Endothelial cell of umbilical vein (primary cell): ENCODE results near the gene TNFAIP1. TPM values are rescaled to one million over a fixed set of nuclear protein-coding genes. Genes with fewer than 3 reads are reported as not detected.

Experiments used
- BruUV-seq: library from RNA; stranded (reverse); fragments of 400-500 nt; replicated peaks from 2 replicates; lab custom pipeline; 2021; lab: Mats Ljungman, UMichigan
- CTCF ChIA-PET: fragments of 300-600, 350-600 bp; sonication (Branson Sonifier 250); formaldehyde crosslinking; loops from one replicate; lab custom pipeline; 2021; ENCODE audit warnings: antibody characterized with exemption, inconsistent platforms; lab: Charles Lee
- POLR2A ChIA-PET: fragments of 300-600, 350-600 bp; sonication (Branson Sonifier 250); formaldehyde crosslinking; loops from one replicate; lab custom pipeline; 2021; ENCODE audit warnings: antibody characterized with exemption, inconsistent platforms; lab: Charles Lee
- DNase-seq: peaks from one replicate; pipeline ENCODE4 v3.0.0-alpha.2; 2011; ENCODE audit warnings: low read depth, low spot score
- FAIRE-seq: peaks from 2 replicates; lab custom pipeline; 2011; peaks lifted over from hg19 to GRCh38; lab: Jason Lieb, UNC
- H2AFZ ChIP-seq: 2 replicates; pipeline ENCODE4 v1.6.0; 2012; ENCODE audit warnings: low read depth, low read length, control low read depth, inconsistent platforms
- H3K27ac ChIP-seq: 2 replicates; pipeline ENCODE4 v1.5.1; 2011; ENCODE audit warnings: low read depth, mild to moderate bottlenecking, control low read depth, low read length, moderate library complexity; ENCODE audit not compliant: insufficient read depth
- H3K27me3 ChIP-seq, 2 experiments: 2 replicates each; pipeline versions ENCODE4 v1.6.0 to v1.6.1; 2011; ENCODE audit warnings: low read length in 2 of 2, mixed read lengths in 1 of 2; ENCODE audit not compliant: control insufficient read depth in 2 of 2, insufficient read depth in 2 of 2
- H3K36me3 ChIP-seq, 2 experiments: 2 replicates in 1 of 2; 3 replicates in 1 of 2; pipeline ENCODE4 v1.5.1; 2011; ENCODE audit warnings: low read length in 2 of 2, mild to moderate bottlenecking in 1 of 2, moderate library complexity in 1 of 2; ENCODE audit not compliant: control insufficient read depth in 2 of 2, insufficient read depth in 2 of 2; ENCODE audit errors: extremely low read depth in 1 of 2
- H3K4me1 ChIP-seq: 3 replicates; pipeline ENCODE4 v1.5.1; 2011; ENCODE audit warnings: mild to moderate bottlenecking, low read length; ENCODE audit not compliant: control insufficient read depth, insufficient read depth; ENCODE audit errors: extremely low read depth
- H3K4me2 ChIP-seq: 2 replicates; pipeline ENCODE4 v1.6.1; 2011; ENCODE audit warnings: low read length, control low read depth, mixed read lengths; ENCODE audit not compliant: insufficient read depth
- H3K4me3 ChIP-seq, 3 experiments: fragments of 200-600 bp in 1 of 3; sonication (generic), shearing (Covaris generic) in 1 of 3; replicated peaks in 1 of 3; 2 replicates each; pipeline ENCODE4 v1.5.1; 2011 to 2016; ENCODE audit warnings: control low read depth in 3 of 3, low read length in 3 of 3, mild to moderate bottlenecking in 2 of 3, inconsistent platforms in 1 of 3, low read depth in 1 of 3, moderate library complexity in 1 of 3; ENCODE audit not compliant: insufficient read depth in 1 of 3
- H3K79me2 ChIP-seq: 2 replicates; pipeline ENCODE4 v1.6.0; 2012; ENCODE audit warnings: low read length, inconsistent platforms; ENCODE audit not compliant: control insufficient read depth, insufficient read depth
- H3K9ac ChIP-seq: replicated peaks from 2 replicates; pipeline ENCODE3; 2011; ENCODE audit warnings: low read length, control low read depth; ENCODE audit not compliant: insufficient read depth; ENCODE audit errors: extremely low read depth
- H3K9me1 ChIP-seq: replicated peaks from 3 replicates; pipeline ENCODE4 v1.6.0; 2011; ENCODE audit warnings: mild to moderate bottlenecking, low read length; ENCODE audit not compliant: control insufficient read depth, insufficient read depth; ENCODE audit errors: extremely low read depth
- H3K9me3 ChIP-seq: replicated peaks from 2 replicates; pipeline ENCODE4 v1.5.1; 2012; ENCODE audit warnings: low read length, inconsistent platforms; ENCODE audit not compliant: control insufficient read depth, insufficient read depth
- H4K20me1 ChIP-seq: replicated peaks from 2 replicates; pipeline ENCODE3; 2011; ENCODE audit warnings: mild to moderate bottlenecking, low read length; ENCODE audit not compliant: control insufficient read depth, insufficient read depth; ENCODE audit errors: extremely low read depth
- CTCF ChIP-seq, 2 donors: IDR thresholded peaks; 1 replicate in 1 of 2; 2 replicates in 1 of 2; pipeline ENCODE4 v1.5.1; 2011; ENCODE audit warnings: low read length in 2 of 2, mild to moderate bottlenecking in 2 of 2, moderate library complexity in 2 of 2, control low read depth in 1 of 2, inconsistent platforms in 1 of 2, low read depth in 1 of 2; ENCODE audit not compliant: insufficient read depth in 1 of 2; ENCODE audit errors: extremely low read depth in 1 of 2
- EZH2 ChIP-seq: IDR thresholded peaks from 2 replicates; pipeline ENCODE4 v1.6.1; 2012; ENCODE audit warnings: borderline replicate concordance, low read depth, mild to moderate bottlenecking, moderate library complexity, low read length, inconsistent platforms; ENCODE audit not compliant: severe bottlenecking
- FOS ChIP-seq: IDR thresholded peaks from 2 replicates; pipeline ENCODE4 v1.6.1; 2011; ENCODE audit warnings: mild to moderate bottlenecking, low read length, moderate library complexity, borderline replicate concordance; ENCODE audit not compliant: insufficient read depth
- GATA2 ChIP-seq: IDR thresholded peaks from 2 replicates; pipeline ENCODE4 v1.7.0; 2011; ENCODE audit warnings: low read depth, mild to moderate bottlenecking, moderate library complexity, mixed read lengths, low read length; ENCODE audit not compliant: insufficient read length, insufficient read depth
- JUN ChIP-seq: IDR thresholded peaks from 2 replicates; pipeline ENCODE4 v1.6.1; 2011; ENCODE audit warnings: borderline replicate concordance, low read depth; ENCODE audit not compliant: insufficient read length, insufficient read depth
- POLR2A ChIP-seq: IDR thresholded peaks from 2 replicates; pipeline ENCODE4 v1.6.1; 2012; ENCODE audit warnings: low read depth, mild to moderate bottlenecking, control low read depth, low read length
- POLR2AphosphoS5 ChIP-seq: IDR thresholded peaks from 2 replicates; pipeline ENCODE4 v1.6.1; 2012; ENCODE audit warnings: low read depth, mild to moderate bottlenecking, control low read depth, low read length, moderate library complexity; ENCODE audit not compliant: insufficient read depth
- dilution Hi-C: fragments of 300-500 bp; cut with MboI; formaldehyde crosslinking; loops from one replicate; pipeline ENCODE4 v1.15.0; 2019; ENCODE audit warnings: low sequenced_read_pairs; ENCODE audit not compliant: extremely low pct_ligation_motif_present
- intact Hi-C: fragments of 100-400 bp; cut with micrococcal nuclease; formaldehyde crosslinking; loops from one replicate; pipeline ENCODE4 v1.10.0; 2022
- polyA plus RNA-seq, 4 experiments: library from polyadenylated mRNA; depleted of rRNA in 3 of 4; stranded (reverse) in 3 of 4; unstranded in 1 of 4; fragments of >200 nt; gene quantifications; 2 replicates each; pipeline versions ENCODE4 v1.2.1 to v1.2.3, GENCODE V29; 2011 to 2012; ENCODE audit warnings: missing spikeins in 1 of 4
- total RNA-seq: library from RNA; stranded (reverse); gene quantifications from 2 replicates; pipeline ENCODE4 v1.2.3, GENCODE V29; 2021

Gene TNFAIP1
- total and polyA plus RNA-seq, 2 donors (not counting 3 experiments of a cell fraction or from before 2014, with no cell fraction given): 85.7 to 89.6 TPM

GRCh38 chr17:28347261-28347891 is 11.8 kb downstream of the TNFAIP1 start:
- H3K36me3 ChIP-seq: peaks cover 22 to 38% of the 10 kb centered on the region in 2 experiments
- CTCF ChIA-PET: interaction anchor here (0.9 to 3.9 kb wide), 11 partner anchors 9 to 587 kb away, joined by 3 to 31 read pairs (median 9); partner anchors contain the start of genes IFT20, LYRM9, POLDIP2 and TNFAIP1
- TSS peak; percentile 29 for BruUV-seq
- H3K9me3 ChIP-seq: no peaks in the 10 kb centered on the region
- dilution Hi-C loops: no loop called here
- peak overlapping the region; percentile 60 for H3K9ac ChIP-seq
- intact Hi-C loops: loop anchor here (1.0 to 2.0 kb wide), 6 partner anchors 9 to 542 kb away; partner anchors contain the start of genes LYRM9 and TMEM97
- peaks cover 32% of the 10 kb centered on the region for H3K4me1 ChIP-seq
- no peak overlapping the region for H3K4me3 ChIP-seq
- TF ChIP-seq POLR2A (peak; percentile 53), JUN (peak; percentile 35), GATA2 (no peak), FOS (peak; percentile 51)
- POLR2A ChIA-PET: interaction anchor here (1.3 to 3.3 kb wide), 3 partner anchors 10 to 23 kb away, joined by 4 to 34 read pairs (median 13); partner anchors contain the start of genes IFT20, POLDIP2, SARM1 and TNFAIP1
- H3K9me1 ChIP-seq: no peaks in the 10 kb centered on the region
- no peaks in the 10 kb centered on the region for H3K79me2 ChIP-seq
- H3K4me2 ChIP-seq: peak overlapping the region; percentile 39
- peak; percentile 97 for FAIRE-seq
- no peak overlapping the region for H2AFZ ChIP-seq
- no peaks in the 10 kb centered on the region for H3K27me3 ChIP-seq
- H4K20me1 ChIP-seq: no peaks in the 10 kb centered on the region
- H3K27ac ChIP-seq: peak overlapping the region; percentile 88
- no peak for DNase-seq

- CTCF ChIA-PET: interaction anchor here (0.9 to 3.5 kb wide), 2 partner anchors 7 to 544 kb away, joined by 3 to 23 read pairs; partner anchors contain the start of gene POLDIP2
- Histone ChIP-seq H3K9me3 (no peaks in the 10 kb centered on the region), H3K4me3 (no peak overlapping the region), H4K20me1 (no peaks in the 10 kb centered on the region), H2AFZ (no peak overlapping the region), H3K27me3 (no peaks in the 10 kb centered on the region), H3K27ac (no peak overlapping the region), H3K4me1 (peaks cover 32% of the 10 kb centered on the region), H3K4me2 (no peak overlapping the region), H3K9me1 (no peaks in the 10 kb centered on the region), H3K9ac (no peak overlapping the region), H3K36me3 (peaks cover 20 to 36% of the 10 kb centered on the region in 2 experiments), H3K79me2 (no peaks in the 10 kb centered on the region)
- no TSS peak for BruUV-seq
- no peak for TF ChIP-seq EZH2
- TF ChIP-seq FOS: no peak
- TF ChIP-seq POLR2AphosphoS5: no peak
- TF ChIP-seq CTCF (IDR thresholded peaks at IDR 0.05; ENCODE audit: extremely low read depth in 1 of 2, insufficient read depth in 1 of 2, low read depth in 1 of 2, low read length in 2 of 2): no peak
- peak; percentile 12 for TF ChIP-seq POLR2A
- dilution Hi-C loops: no loop called here
- no peak for DNase-seq
- no peak for FAIRE-seq
- POLR2A ChIA-PET: no interaction called here
- intact Hi-C loops: no loop called here
These were observed 13.4 kb downstream of the TNFAIP1 start for GRCh38 chr17:28348979-28349378.
